Measurements from ENCODE around the gene TCEANC2. TPM values are rescaled to one million over a fixed set of nuclear protein-coding genes. Genes with fewer than 3 reads are reported as not detected.

Gene TCEANC2
- total and polyA plus RNA-seq, 4 donors = 0.89 to 2.1 (median 1.7) TPM

DNA sequence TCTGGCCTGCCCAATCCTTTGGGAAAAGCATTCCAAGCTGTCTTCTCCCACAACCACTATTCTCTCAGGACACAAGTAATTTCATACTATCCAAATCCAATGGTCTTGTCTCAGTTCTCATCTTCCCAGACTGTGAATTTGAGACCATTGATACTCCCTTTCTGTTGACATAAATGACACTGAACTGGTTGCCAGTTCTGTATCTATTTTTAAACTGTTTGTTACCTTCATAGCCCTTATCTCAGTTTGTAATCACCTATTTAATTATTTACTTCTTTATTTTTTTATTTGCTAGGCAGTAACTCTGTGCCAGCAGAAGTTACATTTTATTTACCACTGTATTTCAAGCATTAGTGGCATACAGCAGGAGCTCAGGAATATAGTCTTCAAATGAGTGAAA, 24.0 kb downstream of the TCEANC2 start:
- Histone ChIP-seq H3K27ac (ENCODE audit: low read depth in 1 of 2, low read length in 2 of 2) (peak overlapping the region in 1 of 2 donors; percentile 22), H3K4me3 (ENCODE audit: low read depth in 1 of 3, low read length in 3 of 3) (no peak overlapping the region), H3K9me3 (ENCODE audit: control insufficient read depth in 4 of 4, low read length in 3 of 4) (no peaks in the 10 kb centered on the region), H3K27me3 (ENCODE audit: control insufficient read depth in 4 of 4, insufficient read depth in 4 of 4, low read length in 3 of 4) (no peaks in the 10 kb centered on the region), H3K9ac (ENCODE audit: low read depth in 1 of 2, low read length in 2 of 2) (peak overlapping the region in 1 of 2 donors; percentile 56), H3K4me1 (ENCODE audit: control insufficient read depth in 4 of 4, insufficient read depth in 4 of 4, low read length in 3 of 4) (peaks cover 2 to 47% (median 36%) of the 10 kb centered on the region in 4 donors), H3K36me3 (ENCODE audit: control insufficient read depth in 4 of 4, insufficient read depth in 3 of 4, low read depth in 1 of 4, low read length in 3 of 4) (no peaks in the 10 kb centered on the region)
- DNase-seq (ENCODE audit: low spot score) = no peak
- TF ChIP-seq RXRA (IDR thresholded peaks at IDR 0.05) (peak in 1 of 2 donors; percentile 18), JUND (IDR thresholded peaks at IDR 0.05) (no peak), EGR1 (IDR thresholded peaks at IDR 0.05; ENCODE audit: low read depth in 2 of 2) (no peak), GABPA (IDR thresholded peaks at IDR 0.05 in 1 of 2, conservative IDR thresholded peaks at IDR 0.05 in 1 of 2) (no peak), CTCF (IDR thresholded peaks at IDR 0.05; ENCODE audit: low read depth, low read length, missing input control) (no peak), FOXA1 (IDR thresholded peaks at IDR 0.05) (no peak), YY1 (IDR thresholded peaks at IDR 0.05) (no peak), NR2F2 (IDR thresholded peaks at IDR 0.05) (no peak), HNF4A (conservative IDR thresholded peaks at IDR 0.05) (peak in 1 of 2 donors; percentile 24), SP1 (IDR thresholded peaks at IDR 0.05) (no peak), REST (IDR thresholded peaks at IDR 0.05) (no peak), RAD21 (IDR thresholded peaks at IDR 0.05) (no peak), TAF1 (conservative IDR thresholded peaks at IDR 0.05) (no peak), HNF4G (IDR thresholded peaks at IDR 0.05) (no peak), FOXA2 (IDR thresholded peaks at IDR 0.05) (peak; percentile 43)
- TF ChIP-seq, protein P1, sequence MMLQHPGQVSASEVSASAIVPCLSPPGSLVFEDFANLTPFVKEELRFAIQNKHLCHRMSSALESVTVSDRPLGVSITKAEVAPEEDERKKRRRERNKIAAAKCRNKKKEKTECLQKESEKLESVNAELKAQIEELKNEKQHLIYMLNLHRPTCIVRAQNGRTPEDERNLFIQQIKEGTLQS (IDR thresholded peaks at IDR 0.05) = no peak
- TF ChIP-seq, protein P2, sequence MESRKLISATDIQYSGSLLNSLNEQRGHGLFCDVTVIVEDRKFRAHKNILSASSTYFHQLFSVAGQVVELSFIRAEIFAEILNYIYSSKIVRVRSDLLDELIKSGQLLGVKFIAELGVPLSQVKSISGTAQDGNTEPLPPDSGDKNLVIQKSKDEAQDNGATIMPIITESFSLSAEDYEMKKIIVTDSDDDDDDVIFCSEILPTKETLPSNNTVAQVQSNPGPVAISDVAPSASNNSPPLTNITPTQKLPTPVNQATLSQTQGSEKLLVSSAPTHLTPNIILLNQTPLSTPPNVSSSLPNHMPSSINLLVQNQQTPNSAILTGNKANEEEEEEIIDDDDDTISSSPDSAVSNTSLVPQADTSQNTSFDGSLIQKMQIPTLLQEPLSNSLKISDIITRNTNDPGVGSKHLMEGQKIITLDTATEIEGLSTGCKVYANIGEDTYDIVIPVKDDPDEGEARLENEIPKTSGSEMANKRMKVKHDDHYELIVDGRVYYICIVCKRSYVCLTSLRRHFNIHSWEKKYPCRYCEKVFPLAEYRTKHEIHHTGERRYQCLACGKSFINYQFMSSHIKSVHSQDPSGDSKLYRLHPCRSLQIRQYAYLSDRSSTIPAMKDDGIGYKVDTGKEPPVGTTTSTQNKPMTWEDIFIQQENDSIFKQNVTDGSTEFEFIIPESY (IDR thresholded peaks at IDR 0.05) = no peak
- TF ChIP-seq, protein P3, sequence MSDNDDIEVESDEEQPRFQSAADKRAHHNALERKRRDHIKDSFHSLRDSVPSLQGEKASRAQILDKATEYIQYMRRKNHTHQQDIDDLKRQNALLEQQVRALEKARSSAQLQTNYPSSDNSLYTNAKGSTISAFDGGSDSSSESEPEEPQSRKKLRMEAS (IDR thresholded peaks at IDR 0.05) = no peak
